Neural progenitor cell (in vitro differentiated cells): ENCODE data around the gene TBC1D17.

Experiments used
- CTCF ChIP-seq: fragments of 200-600 bp; sonication (generic); IDR thresholded peaks from 2 replicates; pipeline ENCODE4 v1.5.1; 2017; ENCODE audit warnings: antibody characterized with exemption, mild to moderate bottlenecking
- EZH2 ChIP-seq: fragments of 200-600 bp; sonication (generic); IDR thresholded peaks from 2 replicates; pipeline ENCODE4 v1.6.1; 2017; ENCODE audit warnings: antibody characterized with exemption, mild to moderate bottlenecking, moderate library complexity
- EZH2phosphoT487 ChIP-seq: fragments of 200-600 bp; sonication (generic); IDR thresholded peaks from 2 replicates; pipeline ENCODE4 v1.6.1; 2017; ENCODE audit warnings: antibody characterized with exemption

DNA sequence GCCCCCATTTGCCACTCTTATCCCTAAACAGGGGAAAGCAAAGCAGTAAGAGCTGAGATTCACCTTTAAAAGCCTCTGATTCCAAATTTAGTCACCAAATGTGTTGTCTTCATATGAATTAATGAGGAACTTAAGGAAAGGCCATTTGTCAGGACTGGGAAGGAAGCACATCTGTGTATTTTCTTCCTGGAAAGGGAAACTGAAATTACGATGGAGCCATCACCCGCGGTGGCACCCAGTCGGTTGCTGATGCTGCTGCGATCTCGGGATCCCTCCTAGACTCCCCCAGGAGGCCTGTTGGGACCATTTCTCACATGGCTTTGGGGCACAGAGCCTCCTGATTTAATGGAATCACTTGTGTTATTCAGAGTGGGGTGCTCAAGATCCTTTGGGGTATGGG is 26.6 kb downstream of the TBC1D17 start:
- TF ChIP-seq CTCF: no peak
- no peak for TF ChIP-seq EZH2
- no peak for TF ChIP-seq EZH2phosphoT487
